ENCODE data around the gene NISCH.

The NISCH gene

DNA sequence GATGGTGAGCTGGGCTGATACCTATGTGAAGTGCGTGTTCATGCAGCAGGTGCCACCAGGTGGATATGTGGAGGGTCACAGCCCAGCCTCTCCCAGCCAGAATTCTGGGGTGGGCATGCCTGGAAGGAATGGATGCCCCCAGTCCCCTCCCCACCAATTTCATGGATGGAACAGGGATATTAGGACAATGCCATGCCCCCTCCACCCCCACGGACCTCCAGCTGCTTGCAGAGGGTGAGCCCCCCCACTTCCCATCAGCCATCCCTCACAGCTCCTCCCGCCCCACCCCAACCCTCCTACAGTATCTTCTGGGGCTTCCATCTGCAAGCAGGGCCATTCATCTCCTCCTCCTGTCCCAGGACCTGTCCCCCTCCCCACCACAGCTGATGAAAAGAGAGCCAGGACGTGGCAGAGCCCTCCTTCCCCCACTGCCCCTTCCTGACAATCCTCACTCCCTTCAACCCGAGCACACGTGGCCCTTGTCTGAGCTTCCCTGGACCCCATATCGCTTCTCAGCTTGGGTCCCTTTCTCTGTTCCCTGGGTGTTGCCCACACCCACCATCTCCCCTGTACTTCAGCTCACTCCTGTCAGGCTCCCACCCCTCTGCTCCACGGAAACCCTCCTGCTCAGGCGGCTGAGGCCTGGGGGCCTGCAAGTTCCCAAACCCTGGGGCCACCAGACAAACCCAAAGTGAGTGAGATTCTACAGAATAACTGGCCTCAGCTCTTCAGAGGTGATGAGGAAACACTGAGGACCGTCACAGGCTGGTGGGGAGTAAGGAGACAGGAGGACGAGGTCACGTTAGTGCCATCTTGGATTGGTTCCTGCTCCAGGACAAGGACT, 7.7 kb upstream of the NISCH start:
- no peak for DNase-seq

- DNase-seq, result no peak
Observed at GRCh38 chr3:52450489-52451236, 4.7 kb upstream of the NISCH start.

DNA sequence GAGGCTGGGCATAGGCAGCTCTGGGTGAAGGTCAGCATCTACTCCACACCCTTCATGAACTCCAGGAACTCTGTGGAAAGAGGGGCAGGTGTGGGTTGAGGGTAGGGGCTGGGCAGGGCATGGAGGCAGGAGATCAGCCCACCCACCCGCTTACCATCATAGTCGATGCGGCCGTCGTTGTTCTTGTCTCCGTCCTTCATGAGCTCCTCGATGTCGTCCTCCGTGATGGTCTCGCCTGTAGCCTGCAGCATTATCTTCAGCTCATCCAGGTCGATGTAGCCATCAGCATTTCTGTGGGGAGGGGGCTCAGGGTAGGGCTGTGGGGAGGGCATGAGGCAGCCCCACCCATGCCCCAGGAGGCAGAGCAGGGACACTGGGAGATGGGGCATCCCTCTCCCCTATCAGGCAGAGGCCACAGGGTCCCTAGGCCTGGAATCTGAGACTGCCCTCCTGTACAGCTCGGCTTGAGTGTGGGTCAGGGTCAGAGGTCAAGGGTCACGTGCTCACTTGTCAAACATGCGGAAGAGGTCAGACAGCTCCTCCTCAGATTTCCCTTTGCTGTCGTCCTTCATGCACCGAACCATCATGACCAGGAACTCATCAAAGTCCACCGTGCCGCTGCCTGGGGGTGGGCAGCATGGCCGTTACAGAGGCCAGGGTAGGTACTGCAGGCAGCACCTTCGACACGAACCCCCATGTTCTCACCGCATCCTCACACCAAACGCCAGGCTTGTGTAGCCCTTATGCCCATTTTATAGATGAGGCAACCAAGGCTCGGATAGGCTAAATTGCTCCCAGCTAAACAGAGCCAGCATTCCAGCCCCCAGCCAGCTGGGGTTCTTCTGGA, 3.9 kb upstream of the NISCH start:
- DNase-seq, result no peak

DNA sequence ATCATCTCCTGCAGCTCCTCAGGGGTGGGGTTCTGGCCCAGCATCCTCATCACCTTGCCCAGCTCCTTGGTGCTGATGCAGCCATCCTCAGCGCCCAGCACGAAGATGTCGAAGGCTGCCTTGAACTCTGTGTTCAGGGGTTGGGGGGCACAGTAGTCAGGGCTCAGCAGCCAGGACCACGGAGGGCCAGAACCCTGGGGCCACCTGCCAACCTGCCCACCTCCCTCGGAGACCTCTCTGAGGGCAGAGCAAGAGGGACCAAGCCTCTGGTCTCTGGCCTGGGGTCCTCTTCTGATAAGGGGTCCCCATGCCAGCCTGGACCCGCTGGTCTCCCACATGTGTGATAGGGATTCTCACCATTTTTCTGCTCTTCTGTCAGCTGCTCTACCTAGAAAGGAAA, 3.3 kb upstream of the NISCH start:
- no peak for DNase-seq

DNA sequence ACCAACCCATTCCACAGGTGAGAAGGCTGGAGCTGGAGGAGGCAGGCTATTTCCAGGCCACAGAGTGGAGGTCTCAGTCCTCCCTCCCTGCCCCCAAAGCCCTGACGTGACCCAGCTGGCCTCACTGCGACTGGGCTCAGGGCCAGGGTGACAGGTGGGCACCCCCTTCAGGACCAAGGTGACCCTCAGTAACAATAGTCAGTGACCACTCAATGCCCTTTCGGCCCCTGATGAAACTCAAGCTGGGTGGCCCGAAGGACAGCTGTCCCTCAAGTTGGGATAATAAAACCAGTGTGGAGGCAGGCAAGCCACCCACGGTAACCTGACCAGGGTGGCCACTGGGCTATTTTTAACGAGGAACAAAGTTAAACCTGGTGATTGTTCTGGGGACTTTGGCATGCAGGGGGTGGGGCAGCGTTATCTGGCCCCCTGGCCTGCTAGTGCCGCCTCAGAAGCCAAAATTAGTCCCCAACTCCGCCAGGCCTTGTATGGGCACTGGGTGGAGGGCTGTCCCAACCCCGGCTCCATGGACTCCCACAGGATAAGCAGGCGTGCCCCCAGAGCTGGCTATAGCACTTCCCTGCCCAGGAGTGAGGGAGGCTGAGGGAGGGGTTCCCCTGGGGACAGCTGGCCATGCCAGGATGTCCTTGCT, 2.7 kb upstream of the NISCH start:
- DNase-seq, result no peak

GRCh38 chr3:52453496-52454249, 1.7 kb upstream of the NISCH start, which contains the start of gene TNNC1:
Gene TNNC1, minus strand, starts transcription at chr3:52454041. Its CDS starts 26 bp downstream, at chr3:52454015.
- DNase-seq, result no peak

DNA sequence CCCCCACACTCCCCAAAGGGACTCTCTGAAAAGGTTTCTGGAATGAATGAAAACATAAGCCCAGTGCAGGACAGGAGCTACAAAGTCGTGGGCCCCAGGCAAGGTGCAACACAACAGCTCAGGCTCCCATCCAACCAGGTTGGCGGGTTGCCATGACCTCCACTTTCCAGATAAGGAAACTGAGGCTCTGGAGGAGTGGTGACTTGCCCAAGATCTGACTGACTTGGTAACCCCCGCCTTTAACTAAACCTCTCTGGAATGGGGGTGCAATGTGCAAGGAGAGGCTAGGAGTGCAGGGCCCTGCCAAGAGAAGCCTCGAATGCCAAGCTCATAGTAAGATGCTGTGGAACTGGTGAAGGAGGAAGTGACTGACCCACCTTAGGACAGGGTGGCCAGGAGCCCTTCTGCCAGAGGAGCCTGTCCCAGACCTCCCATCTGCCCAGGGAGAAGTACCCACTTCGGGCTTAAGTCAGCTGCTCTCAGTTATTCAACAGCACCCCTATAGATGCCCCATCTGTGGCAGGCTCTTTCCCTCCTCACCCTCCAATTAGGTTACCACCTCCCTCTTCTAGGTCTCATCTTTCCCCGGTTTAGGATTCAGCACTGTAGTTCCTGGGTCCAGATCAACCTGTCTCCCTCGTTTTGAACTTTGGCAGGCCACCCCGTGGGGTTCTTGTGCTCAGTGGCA, 1.0 kb upstream of the NISCH start:
- no peak for DNase-seq

- DNase-seq, result no peak
Observed at GRCh38 chr3:52454938-52455282, 494 bp upstream of the NISCH start.

GRCh38 chr3:52456169-52456799, 880 bp downstream of the NISCH start:
- DNase-seq, result peak; percentile 63

GRCh38 chr3:52456800-52457183, 1.4 kb downstream of the NISCH start:
- no peak for DNase-seq

DNA sequence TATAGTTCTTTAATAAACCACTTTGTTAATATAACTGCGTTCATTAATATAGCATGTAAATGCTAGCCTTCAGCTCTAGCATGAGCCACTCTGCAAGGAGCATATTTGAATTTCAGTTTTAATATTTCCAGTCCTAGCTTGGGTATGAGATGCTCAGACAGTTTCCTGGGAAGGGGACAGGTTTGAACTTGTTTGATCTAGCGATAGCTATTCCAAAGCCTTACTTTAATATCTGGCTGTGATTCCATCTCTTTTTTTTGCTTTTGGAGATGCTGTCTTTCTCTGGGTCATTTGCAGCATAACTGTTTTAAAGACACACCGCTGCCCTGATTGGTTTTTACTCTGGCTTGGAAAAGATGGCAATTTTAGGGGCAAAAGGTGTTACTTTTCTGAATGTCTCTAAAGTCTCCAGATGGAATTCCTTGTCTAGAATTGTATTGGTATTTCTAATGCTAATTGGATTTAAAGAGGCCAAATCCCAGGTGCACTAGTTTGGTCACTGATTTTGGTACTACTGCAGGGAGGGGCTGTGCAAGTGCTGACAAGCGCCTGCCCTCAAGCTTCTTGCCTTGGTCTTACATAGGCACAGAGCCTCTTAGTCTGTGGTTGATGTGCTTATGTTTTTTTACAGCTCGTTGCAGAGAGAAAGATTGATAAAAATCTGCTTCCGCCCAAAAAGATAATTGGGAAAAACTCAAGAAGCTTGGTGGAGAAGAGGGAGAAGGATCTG, 2.8 kb downstream of the NISCH start:
- DNase-seq, result no peak

GRCh38 chr3:52458770-52459545, 3.6 kb downstream of the NISCH start:
- no peak for DNase-seq

DNA sequence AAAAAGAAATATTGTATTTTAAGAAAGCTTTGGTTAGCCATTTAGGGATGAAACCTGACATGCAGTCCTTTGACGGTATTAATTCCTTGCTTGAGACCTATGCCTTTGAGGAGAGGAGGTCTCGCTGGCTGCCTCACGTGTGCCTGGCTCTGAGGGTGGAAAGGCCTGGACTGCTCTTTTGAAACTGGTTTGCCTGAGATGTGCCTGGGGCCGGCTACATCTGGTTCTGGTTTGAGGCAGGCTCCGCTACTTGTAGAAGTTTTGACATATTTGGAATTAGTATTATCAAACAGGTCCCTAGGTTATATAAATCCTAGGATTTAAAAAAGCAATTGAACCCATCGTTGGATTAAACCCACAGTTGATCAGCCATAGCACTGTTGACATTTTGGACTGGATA, 6.5 kb downstream of the NISCH start:
- DNase-seq, result no peak

DNA sequence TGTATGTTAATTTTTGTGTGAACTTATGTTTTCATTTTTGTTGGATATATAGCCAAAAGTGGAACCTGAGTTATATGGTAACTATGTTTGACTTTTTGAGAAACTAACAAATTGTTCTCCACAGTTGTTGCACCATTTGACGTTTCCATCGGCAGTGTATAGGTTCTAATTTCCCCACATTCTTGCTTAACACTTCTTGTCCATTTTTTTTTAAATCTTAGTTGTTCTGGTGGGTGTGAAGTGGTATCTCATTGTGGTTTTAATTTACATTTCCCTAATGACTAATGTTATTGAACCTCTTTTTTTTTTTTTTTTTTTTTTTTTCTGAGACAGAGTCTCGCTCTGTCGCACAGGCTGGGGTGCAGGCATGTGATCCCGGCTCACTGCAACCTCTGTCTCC, 8.0 kb downstream of the NISCH start:
- no peak for DNase-seq

- DNase-seq, result no peak
Observed at GRCh38 chr3:52468336-52468735, 12.9 kb downstream of the NISCH start.

DNA sequence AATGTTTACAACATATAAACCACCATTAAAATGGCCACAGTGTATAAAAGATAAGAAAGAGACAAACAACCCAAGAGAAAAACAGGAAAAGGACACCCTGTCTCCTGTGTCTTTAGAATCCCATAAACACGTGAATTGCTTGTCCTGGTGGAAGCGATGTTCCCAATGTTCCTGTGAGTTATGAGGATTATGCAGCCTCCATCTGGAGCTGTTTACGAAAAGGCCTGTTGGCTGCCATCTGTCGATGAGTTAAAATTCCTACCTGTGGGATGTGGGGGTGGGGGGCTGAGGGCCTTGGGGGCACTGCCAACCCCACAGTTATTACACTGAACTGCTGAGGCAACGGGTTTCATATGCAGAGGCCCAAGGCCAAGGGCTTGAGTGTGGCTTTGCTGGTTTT, 13.6 kb downstream of the NISCH start:
- DNase-seq, result no peak

DNA sequence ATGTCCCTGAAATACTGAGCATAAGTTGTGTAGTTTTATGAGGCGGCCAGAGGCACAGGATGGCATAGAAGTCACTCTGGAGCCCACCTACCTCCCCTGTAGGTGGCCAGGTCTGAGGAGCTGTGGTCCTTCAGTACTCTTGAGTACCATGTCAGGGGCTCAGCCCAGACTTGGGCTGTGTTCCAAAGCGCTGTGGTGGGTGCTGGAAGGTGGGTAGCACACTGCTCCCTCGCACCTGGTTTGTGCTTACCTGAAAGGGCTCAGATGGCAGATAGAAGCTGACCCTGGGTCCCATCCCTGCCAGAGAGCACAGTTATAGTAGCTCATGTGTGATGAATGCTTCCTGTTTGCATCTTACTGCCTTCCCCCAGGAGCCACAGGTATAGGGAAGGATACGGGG, 15.5 kb downstream of the NISCH start:
- no peak for DNase-seq

- DNase-seq, result peak; percentile 53
Observed at GRCh38 chr3:52471371-52472238, 16.2 kb downstream of the NISCH start.

All from retina (tissue), 1 donor.